Endothelial cell of umbilical vein (primary cell): ENCODE measurements around the gene SCFD1. TPM values are rescaled to one million over a fixed set of nuclear protein-coding genes. Genes with fewer than 3 reads are reported as not detected.
"Not testable (repeated sequence)": the region's sequence is repeated elsewhere in the genome, so short reads cannot be mapped to it uniquely, and the experiment has no call there.

Source experiments
- BruUV-seq: library from RNA; stranded (reverse); fragments of 400-500 nt; replicated peaks from 2 replicates; lab custom pipeline; 2021; lab: Mats Ljungman, UMichigan
- CTCF ChIA-PET: fragments of 300-600, 350-600 bp; sonication (Branson Sonifier 250); formaldehyde crosslinking; loops from one replicate; lab custom pipeline; 2021; ENCODE audit warnings: antibody characterized with exemption, inconsistent platforms; lab: Charles Lee
- POLR2A ChIA-PET: fragments of 300-600, 350-600 bp; sonication (Branson Sonifier 250); formaldehyde crosslinking; loops from one replicate; lab custom pipeline; 2021; ENCODE audit warnings: antibody characterized with exemption, inconsistent platforms; lab: Charles Lee
- DNase-seq: peaks from one replicate; pipeline ENCODE4 v3.0.0-alpha.2; 2011; ENCODE audit warnings: low read depth, low spot score
- FAIRE-seq: peaks from 2 replicates; lab custom pipeline; 2011; peaks lifted over from hg19 to GRCh38; lab: Jason Lieb, UNC
- H2AFZ ChIP-seq: 2 replicates; pipeline ENCODE4 v1.6.0; 2012; ENCODE audit warnings: low read depth, low read length, control low read depth, inconsistent platforms
- H3K27ac ChIP-seq: 2 replicates; pipeline ENCODE4 v1.5.1; 2011; ENCODE audit warnings: low read depth, mild to moderate bottlenecking, control low read depth, low read length, moderate library complexity; ENCODE audit not compliant: insufficient read depth
- H3K27me3 ChIP-seq, 2 experiments: 2 replicates each; pipeline versions ENCODE4 v1.6.0 to v1.6.1; 2011; ENCODE audit warnings: low read length in 2 of 2, mixed read lengths in 1 of 2; ENCODE audit not compliant: control insufficient read depth in 2 of 2, insufficient read depth in 2 of 2
- H3K36me3 ChIP-seq, 2 experiments: 2 replicates in 1 of 2; 3 replicates in 1 of 2; pipeline ENCODE4 v1.5.1; 2011; ENCODE audit warnings: low read length in 2 of 2, mild to moderate bottlenecking in 1 of 2, moderate library complexity in 1 of 2; ENCODE audit not compliant: control insufficient read depth in 2 of 2, insufficient read depth in 2 of 2; ENCODE audit errors: extremely low read depth in 1 of 2
- H3K4me1 ChIP-seq: 3 replicates; pipeline ENCODE4 v1.5.1; 2011; ENCODE audit warnings: mild to moderate bottlenecking, low read length; ENCODE audit not compliant: control insufficient read depth, insufficient read depth; ENCODE audit errors: extremely low read depth
- H3K4me2 ChIP-seq: 2 replicates; pipeline ENCODE4 v1.6.1; 2011; ENCODE audit warnings: low read length, control low read depth, mixed read lengths; ENCODE audit not compliant: insufficient read depth
- H3K4me3 ChIP-seq, 3 experiments: fragments of 200-600 bp in 1 of 3; sonication (generic), shearing (Covaris generic) in 1 of 3; replicated peaks in 1 of 3; 2 replicates each; pipeline ENCODE4 v1.5.1; 2011 to 2016; ENCODE audit warnings: control low read depth in 3 of 3, low read length in 3 of 3, mild to moderate bottlenecking in 2 of 3, inconsistent platforms in 1 of 3, low read depth in 1 of 3, moderate library complexity in 1 of 3; ENCODE audit not compliant: insufficient read depth in 1 of 3
- H3K79me2 ChIP-seq: 2 replicates; pipeline ENCODE4 v1.6.0; 2012; ENCODE audit warnings: low read length, inconsistent platforms; ENCODE audit not compliant: control insufficient read depth, insufficient read depth
- H3K9ac ChIP-seq: replicated peaks from 2 replicates; pipeline ENCODE3; 2011; ENCODE audit warnings: low read length, control low read depth; ENCODE audit not compliant: insufficient read depth; ENCODE audit errors: extremely low read depth
- H3K9me1 ChIP-seq: replicated peaks from 3 replicates; pipeline ENCODE4 v1.6.0; 2011; ENCODE audit warnings: mild to moderate bottlenecking, low read length; ENCODE audit not compliant: control insufficient read depth, insufficient read depth; ENCODE audit errors: extremely low read depth
- H3K9me3 ChIP-seq: replicated peaks from 2 replicates; pipeline ENCODE4 v1.5.1; 2012; ENCODE audit warnings: low read length, inconsistent platforms; ENCODE audit not compliant: control insufficient read depth, insufficient read depth
- H4K20me1 ChIP-seq: replicated peaks from 2 replicates; pipeline ENCODE3; 2011; ENCODE audit warnings: mild to moderate bottlenecking, low read length; ENCODE audit not compliant: control insufficient read depth, insufficient read depth; ENCODE audit errors: extremely low read depth
- EZH2 ChIP-seq: IDR thresholded peaks from 2 replicates; pipeline ENCODE4 v1.6.1; 2012; ENCODE audit warnings: borderline replicate concordance, low read depth, mild to moderate bottlenecking, moderate library complexity, low read length, inconsistent platforms; ENCODE audit not compliant: severe bottlenecking
- FOS ChIP-seq: IDR thresholded peaks from 2 replicates; pipeline ENCODE4 v1.6.1; 2011; ENCODE audit warnings: mild to moderate bottlenecking, low read length, moderate library complexity, borderline replicate concordance; ENCODE audit not compliant: insufficient read depth
- GATA2 ChIP-seq: IDR thresholded peaks from 2 replicates; pipeline ENCODE4 v1.7.0; 2011; ENCODE audit warnings: low read depth, mild to moderate bottlenecking, moderate library complexity, mixed read lengths, low read length; ENCODE audit not compliant: insufficient read length, insufficient read depth
- JUN ChIP-seq: IDR thresholded peaks from 2 replicates; pipeline ENCODE4 v1.6.1; 2011; ENCODE audit warnings: borderline replicate concordance, low read depth; ENCODE audit not compliant: insufficient read length, insufficient read depth
- MYC ChIP-seq: IDR thresholded peaks from one replicate; pipeline ENCODE4 v1.6.1; 2011; ENCODE audit warnings: mild to moderate bottlenecking, low read depth, low read length
- POLR2A ChIP-seq: IDR thresholded peaks from 2 replicates; pipeline ENCODE4 v1.6.1; 2012; ENCODE audit warnings: low read depth, mild to moderate bottlenecking, control low read depth, low read length
- POLR2AphosphoS5 ChIP-seq: IDR thresholded peaks from 2 replicates; pipeline ENCODE4 v1.6.1; 2012; ENCODE audit warnings: low read depth, mild to moderate bottlenecking, control low read depth, low read length, moderate library complexity; ENCODE audit not compliant: insufficient read depth
- dilution Hi-C: fragments of 300-500 bp; cut with MboI; formaldehyde crosslinking; loops from one replicate; pipeline ENCODE4 v1.15.0; 2019; ENCODE audit warnings: low sequenced_read_pairs; ENCODE audit not compliant: extremely low pct_ligation_motif_present
- intact Hi-C: fragments of 100-400 bp; cut with micrococcal nuclease; formaldehyde crosslinking; loops from one replicate; pipeline ENCODE4 v1.10.0; 2022
- polyA plus RNA-seq, 4 experiments: library from polyadenylated mRNA; depleted of rRNA in 3 of 4; stranded (reverse) in 3 of 4; unstranded in 1 of 4; fragments of >200 nt; gene quantifications; 2 replicates each; pipeline versions ENCODE4 v1.2.1 to v1.2.3, GENCODE V29; 2011 to 2012; ENCODE audit warnings: missing spikeins in 1 of 4
- total RNA-seq: library from RNA; stranded (reverse); gene quantifications from 2 replicates; pipeline ENCODE4 v1.2.3, GENCODE V29; 2021
- TF ChIP-seq, protein P1 (sequence below): IDR thresholded peaks from 2 replicates; pipeline ENCODE4 v1.6.1; 2011; ENCODE audit not compliant: insufficient read depth, insufficient read length
- TF ChIP-seq, protein P2 (sequence below), 2 donors: IDR thresholded peaks; 1 replicate in 1 of 2; 2 replicates in 1 of 2; pipeline ENCODE4 v1.5.1; 2011; ENCODE audit warnings: low read length in 2 of 2, mild to moderate bottlenecking in 2 of 2, moderate library complexity in 2 of 2, control low read depth in 1 of 2, inconsistent platforms in 1 of 2, low read depth in 1 of 2; ENCODE audit not compliant: insufficient read depth in 1 of 2; ENCODE audit errors: extremely low read depth in 1 of 2

Gene SCFD1
- total and polyA plus RNA-seq, 2 donors (not counting 3 experiments of a cell fraction or from before 2014, with no cell fraction given), result 21.3 to 59.9 TPM

DNA sequence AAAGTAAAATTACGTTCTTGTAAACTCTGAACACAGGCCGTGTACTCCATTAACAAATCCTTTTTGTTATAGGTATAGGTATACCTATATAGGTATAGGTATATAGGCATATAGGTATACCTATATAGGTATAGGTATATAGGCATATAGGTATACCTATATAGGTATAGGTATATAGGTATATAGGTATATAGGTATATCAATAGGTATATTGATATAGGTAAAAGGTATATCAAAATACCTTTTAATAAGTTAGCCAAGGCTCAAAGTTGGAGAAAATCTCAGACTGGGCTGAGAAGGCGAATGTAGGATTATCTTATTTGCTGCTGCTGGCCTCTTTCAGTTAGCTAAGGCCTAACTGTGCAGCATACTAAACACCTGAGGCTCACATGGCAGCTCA is 3.4 kb downstream of the SCFD1 start:
- TF ChIP-seq FOS (no peak), GATA2 (no peak), POLR2A (no peak), POLR2AphosphoS5 (no peak), JUN (no peak), EZH2 (no peak), MYC (no peak)
- TF ChIP-seq, protein P1, sequence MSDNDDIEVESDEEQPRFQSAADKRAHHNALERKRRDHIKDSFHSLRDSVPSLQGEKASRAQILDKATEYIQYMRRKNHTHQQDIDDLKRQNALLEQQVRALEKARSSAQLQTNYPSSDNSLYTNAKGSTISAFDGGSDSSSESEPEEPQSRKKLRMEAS, result no peak
- TF ChIP-seq, protein P2, sequence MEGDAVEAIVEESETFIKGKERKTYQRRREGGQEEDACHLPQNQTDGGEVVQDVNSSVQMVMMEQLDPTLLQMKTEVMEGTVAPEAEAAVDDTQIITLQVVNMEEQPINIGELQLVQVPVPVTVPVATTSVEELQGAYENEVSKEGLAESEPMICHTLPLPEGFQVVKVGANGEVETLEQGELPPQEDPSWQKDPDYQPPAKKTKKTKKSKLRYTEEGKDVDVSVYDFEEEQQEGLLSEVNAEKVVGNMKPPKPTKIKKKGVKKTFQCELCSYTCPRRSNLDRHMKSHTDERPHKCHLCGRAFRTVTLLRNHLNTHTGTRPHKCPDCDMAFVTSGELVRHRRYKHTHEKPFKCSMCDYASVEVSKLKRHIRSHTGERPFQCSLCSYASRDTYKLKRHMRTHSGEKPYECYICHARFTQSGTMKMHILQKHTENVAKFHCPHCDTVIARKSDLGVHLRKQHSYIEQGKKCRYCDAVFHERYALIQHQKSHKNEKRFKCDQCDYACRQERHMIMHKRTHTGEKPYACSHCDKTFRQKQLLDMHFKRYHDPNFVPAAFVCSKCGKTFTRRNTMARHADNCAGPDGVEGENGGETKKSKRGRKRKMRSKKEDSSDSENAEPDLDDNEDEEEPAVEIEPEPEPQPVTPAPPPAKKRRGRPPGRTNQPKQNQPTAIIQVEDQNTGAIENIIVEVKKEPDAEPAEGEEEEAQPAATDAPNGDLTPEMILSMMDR (IDR thresholded peaks at IDR 0.05; ENCODE audit: extremely low read depth in 1 of 2, insufficient read depth in 1 of 2, low read depth in 1 of 2, low read length in 2 of 2), result no peak
- H3K27me3 ChIP-seq, result no peaks in the 10 kb centered on the region
- no peaks in the 10 kb centered on the region for H3K9me1 ChIP-seq
- no TSS peak for BruUV-seq
- DNase-seq, result no peak
- peaks cover 58% of the 10 kb centered on the region for H3K79me2 ChIP-seq
- no peaks in the 10 kb centered on the region for H3K36me3 ChIP-seq
- no peaks in the 10 kb centered on the region for H3K9me3 ChIP-seq
- dilution Hi-C loops, result no loop called here
- POLR2A ChIA-PET, result no interaction called here
- no peak overlapping the region for H3K9ac ChIP-seq
- intact Hi-C loops, result loop anchor here (10.0 kb wide), 1 partner anchor 401 kb away; no protein-coding TSS in a partner anchor
- H4K20me1 ChIP-seq, result no peaks in the 10 kb centered on the region
- no peak for FAIRE-seq
- peaks cover 7% of the 10 kb centered on the region for H3K4me1 ChIP-seq
- no peak overlapping the region for H3K27ac ChIP-seq
- CTCF ChIA-PET, result no interaction called here
- H2AFZ ChIP-seq, result no peak overlapping the region
- no peak overlapping the region for H3K4me3 ChIP-seq
- no peak overlapping the region for H3K4me2 ChIP-seq

DNA sequence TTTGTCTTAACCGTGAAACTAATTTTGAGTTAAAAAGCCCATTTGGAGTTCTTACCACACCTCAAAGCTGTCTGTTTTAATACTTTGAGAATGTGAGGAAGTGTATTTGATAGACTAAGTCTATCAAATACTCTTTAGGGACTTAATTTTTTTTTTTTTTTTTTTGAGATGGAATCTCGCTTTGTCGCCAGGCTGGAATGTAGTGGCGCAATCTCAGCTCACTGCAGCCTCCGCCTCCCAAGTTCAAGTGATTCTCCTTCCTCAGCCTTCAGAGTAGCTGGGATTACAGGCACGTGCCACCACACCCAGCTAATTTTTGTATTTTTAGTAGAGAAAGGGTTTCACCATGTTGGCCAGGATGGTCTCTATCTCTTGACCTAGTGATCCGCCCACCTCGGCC is 7.3 kb downstream of the SCFD1 start:
- H3K4me3 ChIP-seq, H3K27ac ChIP-seq, POLR2A ChIA-PET, H3K27me3 ChIP-seq, H2AFZ ChIP-seq, DNase-seq, H3K9me3 ChIP-seq, dilution Hi-C loops, H3K4me1 ChIP-seq, FAIRE-seq, BruUV-seq, H4K20me1 ChIP-seq, H3K4me2 ChIP-seq, H3K9me1 ChIP-seq, H3K9ac ChIP-seq, H3K36me3 ChIP-seq: not testable (repeated sequence)
- H3K79me2 ChIP-seq, result peaks cover 47% of the 10 kb centered on the region
- intact Hi-C loops, result loop anchor here (10.0 kb wide), 1 partner anchor 405 kb away; no protein-coding TSS in a partner anchor
- CTCF ChIA-PET, result interaction anchor here (1.1 kb wide), 1 partner anchor 1896 kb away, joined by 3 read pairs; no protein-coding TSS in a partner anchor
